Lung (tissue), 12 donors: ENCODE results near the gene EEF1AKMT4. TPM values are rescaled to one million over a fixed set of nuclear protein-coding genes. Genes with fewer than 3 reads are reported as not detected.
A peak's percentile ranks its signal among the peaks of the same experiment; 100 is the strongest.

Experiments used
- ATAC-seq: fragments of 200-7000 bp; cut with Tn5 transposase; one replicate; pipeline ENCODE4 v1.9.1; 2020; ENCODE audit warnings: moderate number of reproducible peaks; ENCODE audit not compliant: insufficient read depth, low FRiP score
- DNase-seq, 3 donors: peaks; one replicate each; pipeline ENCODE4 v3.0.0-alpha.2; 2013 to 2017
- H3K27ac ChIP-seq, 2 donors: one replicate each; pipeline ENCODE4 v1.5.1; 2013; ENCODE audit warnings: mild to moderate bottlenecking in 2 of 2, moderate library complexity in 2 of 2, control low read depth in 1 of 2, inconsistent platforms in 1 of 2, low read depth in 1 of 2, low read length in 1 of 2
- H3K27me3 ChIP-seq, 3 donors: one replicate each; pipeline ENCODE4 v1.5.1; 2013; ENCODE audit warnings: low read length in 2 of 3; ENCODE audit not compliant: control insufficient read depth in 3 of 3, insufficient read depth in 3 of 3
- H3K36me3 ChIP-seq, 4 donors: one replicate each; pipeline ENCODE4 v1.5.1; 2013; ENCODE audit warnings: low read length in 4 of 4, mild to moderate bottlenecking in 1 of 4, moderate library complexity in 1 of 4; ENCODE audit not compliant: control insufficient read depth in 4 of 4, insufficient read depth in 4 of 4
- H3K4me1 ChIP-seq, 5 donors: one replicate each; pipeline ENCODE4 v1.5.1; 2013; ENCODE audit warnings: low read length in 5 of 5, mild to moderate bottlenecking in 2 of 5, moderate library complexity in 1 of 5; ENCODE audit not compliant: control insufficient read depth in 5 of 5, insufficient read depth in 5 of 5
- H3K4me3 ChIP-seq: one replicate; pipeline ENCODE4 v1.5.1; 2013; ENCODE audit warnings: mild to moderate bottlenecking, control low read depth, moderate library complexity
- H3K9ac ChIP-seq, 2 donors: one replicate each; pipeline ENCODE4 v1.5.1; 2013; ENCODE audit warnings: low read length in 2 of 2, control low read depth in 1 of 2; ENCODE audit not compliant: insufficient read depth in 1 of 2
- H3K9me3 ChIP-seq, 4 donors: one replicate each; pipeline ENCODE4 v1.5.1; 2013; ENCODE audit warnings: low read length in 3 of 4, mild to moderate bottlenecking in 1 of 4, moderate library complexity in 1 of 4; ENCODE audit not compliant: control insufficient read depth in 4 of 4, insufficient read depth in 3 of 4
- CTCF ChIP-seq: IDR thresholded peaks from 2 replicates; pipeline ENCODE4 v1.5.1; 2012; ENCODE audit warnings: mild to moderate bottlenecking; ENCODE audit errors: control extremely low read depth, extremely low read depth
- WGBS, 2 donors: extraction: QIAGEN DNeasy Blood & Tissue Kit; methylation state at CpG; one replicate each; pipeline ENCODE4 v1.1.7; 2013; 5-methylcytosine and 5-hydroxymethylcytosine counted together
- polyA plus RNA-seq, 2 donors: library from polyadenylated mRNA; stranded (reverse); fragments of 200-250 nt; gene quantifications; one replicate each; pipeline ENCODE4 v1.2.1, GENCODE V29; 2013
- total RNA-seq, 2 donors: library from RNA; depleted of rRNA in 1 of 2; stranded (reverse); fragments of >200 nt in 1 of 2; gene quantifications; one replicate each; pipeline ENCODE4 v1.2.1, GENCODE V29; 2014 to 2021
- donor health status: control.
- donor health status: control.
- donor health status: Bipolar disorder and iron deficiency.
- donor health status: healthy.
- donor health status: DM: yes; HTN: yes; CAD: no.

EEF1AKMT4 gene
- total and polyA plus RNA-seq, 4 donors, result 2.3 to 12.2 (median 4.9) TPM

- Histone ChIP-seq H3K4me3 (no peak overlapping the region), H3K9me3 (no peaks in the 10 kb centered on the region), H3K36me3 (no peaks in the 10 kb centered on the region), H3K27ac (no peak overlapping the region), H3K4me1 (peaks cover 0 to 3% (median 0%) of the 10 kb centered on the region in 5 donors), H3K27me3 (no peaks in the 10 kb centered on the region), H3K9ac (no peak overlapping the region)
- WGBS, 2 donors, result 11 to 16% methylated on average over 10 of the region's 10 CpGs
- ATAC-seq (peak; percentile 35), DNase-seq (peak; percentile 12 to 37 (median 32))
- no peak for TF ChIP-seq CTCF
These were observed 40.0 kb downstream of the EEF1AKMT4 start for GRCh38 chr3:184289426-184289938.

GRCh38 chr3:184290331-184290730, 40.9 kb downstream of the EEF1AKMT4 start:
- 87 to 94% methylated on average over 10 of the region's 10 CpGs for whole genome bisulfite sequencing, 2 donors
- H3K27me3 ChIP-seq, result peaks cover 0 to 4% (median 0%) of the 10 kb centered on the region in 3 donors
- no peak overlapping the region for H3K27ac ChIP-seq
- ATAC-seq (no peak), DNase-seq (no peak)
- H3K36me3 ChIP-seq, result no peaks in the 10 kb centered on the region
- H3K4me1 ChIP-seq, result no peaks in the 10 kb centered on the region
- no peak overlapping the region for H3K9ac ChIP-seq
- TF ChIP-seq CTCF, result no peak
- no peak overlapping the region for H3K4me3 ChIP-seq
- H3K9me3 ChIP-seq, result no peaks in the 10 kb centered on the region

GRCh38 chr3:184291044-184291737, 41.7 kb downstream of the EEF1AKMT4 start:
- no peak overlapping the region for H3K27ac ChIP-seq
- H3K27me3 ChIP-seq, result peaks cover 0 to 4% (median 0%) of the 10 kb centered on the region in 3 donors
- no peak overlapping the region for H3K4me3 ChIP-seq
- H3K36me3 ChIP-seq, result no peaks in the 10 kb centered on the region
- DNase-seq (no peak), ATAC-seq (no peak)
- 90 to 91% methylated on average over 22 of the region's 22 CpGs for WGBS, 2 donors
- H3K9me3 ChIP-seq, result no peaks in the 10 kb centered on the region
- no peaks in the 10 kb centered on the region for H3K4me1 ChIP-seq
- H3K9ac ChIP-seq, result no peak overlapping the region
- no peak for TF ChIP-seq CTCF
